Choroid plexus epithelial cell (primary cell): ENCODE results near the gene SLC13A3.

ENCODE experiments used
- DNase-seq: peaks from one replicate; pipeline ENCODE4 v3.0.0-alpha.2; 2010; ENCODE audit warnings: low read depth
- H3K4me3 ChIP-seq: 2 replicates; pipeline ENCODE4 v1.5.1; 2011; ENCODE audit warnings: low read depth, mild to moderate bottlenecking, control low read depth, low read length, moderate library complexity
- TF ChIP-seq, protein P1 (sequence below): conservative IDR thresholded peaks from 2 replicates; pipeline ENCODE4 v1.5.1; 2011; ENCODE audit warnings: low read depth, mild to moderate bottlenecking, control low read depth, inconsistent platforms, low read length, moderate library complexity

SLC13A3 gene

DNA sequence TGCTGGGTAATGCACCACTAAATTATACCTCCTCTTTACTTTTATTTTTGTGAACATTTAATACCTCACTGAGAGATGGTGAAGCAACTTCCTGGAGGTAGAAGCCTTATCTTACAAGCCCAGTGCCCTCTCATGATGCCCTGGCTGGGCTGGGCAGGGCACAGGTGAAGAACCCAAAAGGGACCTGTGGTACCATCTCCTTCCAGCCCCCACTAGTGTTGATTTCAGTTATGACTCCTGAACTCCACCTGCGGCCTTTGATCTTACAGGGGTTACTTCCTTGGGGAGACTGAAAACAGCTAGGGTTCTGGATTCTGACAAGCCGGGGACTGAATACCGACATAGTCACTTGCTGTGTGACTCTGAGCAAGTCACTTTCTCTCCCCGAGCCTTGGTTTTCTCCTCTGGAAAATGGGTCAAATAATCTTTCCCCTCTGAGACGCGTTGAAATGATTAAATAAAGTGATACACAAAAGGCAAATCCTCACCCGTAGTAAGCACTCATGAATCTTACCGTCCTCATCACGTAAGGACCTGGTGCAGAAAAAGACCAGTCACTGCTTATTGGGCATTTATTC lies 1.2 kb downstream of the SLC13A3 start:
- TF ChIP-seq, protein P1, sequence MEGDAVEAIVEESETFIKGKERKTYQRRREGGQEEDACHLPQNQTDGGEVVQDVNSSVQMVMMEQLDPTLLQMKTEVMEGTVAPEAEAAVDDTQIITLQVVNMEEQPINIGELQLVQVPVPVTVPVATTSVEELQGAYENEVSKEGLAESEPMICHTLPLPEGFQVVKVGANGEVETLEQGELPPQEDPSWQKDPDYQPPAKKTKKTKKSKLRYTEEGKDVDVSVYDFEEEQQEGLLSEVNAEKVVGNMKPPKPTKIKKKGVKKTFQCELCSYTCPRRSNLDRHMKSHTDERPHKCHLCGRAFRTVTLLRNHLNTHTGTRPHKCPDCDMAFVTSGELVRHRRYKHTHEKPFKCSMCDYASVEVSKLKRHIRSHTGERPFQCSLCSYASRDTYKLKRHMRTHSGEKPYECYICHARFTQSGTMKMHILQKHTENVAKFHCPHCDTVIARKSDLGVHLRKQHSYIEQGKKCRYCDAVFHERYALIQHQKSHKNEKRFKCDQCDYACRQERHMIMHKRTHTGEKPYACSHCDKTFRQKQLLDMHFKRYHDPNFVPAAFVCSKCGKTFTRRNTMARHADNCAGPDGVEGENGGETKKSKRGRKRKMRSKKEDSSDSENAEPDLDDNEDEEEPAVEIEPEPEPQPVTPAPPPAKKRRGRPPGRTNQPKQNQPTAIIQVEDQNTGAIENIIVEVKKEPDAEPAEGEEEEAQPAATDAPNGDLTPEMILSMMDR = no peak
- H3K4me3 ChIP-seq = no peak overlapping the region
- no peak for DNase-seq

DNA sequence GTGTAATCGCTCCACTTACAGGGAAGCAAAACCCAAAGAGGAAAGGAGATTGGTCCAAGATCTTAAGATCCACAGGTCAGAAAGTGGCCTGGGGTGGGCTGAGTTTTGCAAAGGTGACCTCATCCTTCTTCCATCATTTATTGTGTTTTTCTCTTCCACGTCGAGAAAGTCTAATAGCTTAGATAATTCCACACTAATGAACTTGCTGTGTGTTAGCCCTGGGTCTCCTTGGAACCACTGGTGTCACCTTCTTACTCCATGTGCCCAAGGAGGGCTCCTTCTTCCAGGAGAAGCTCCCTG lies 1.7 kb downstream of the SLC13A3 start:
- no peak overlapping the region for H3K4me3 ChIP-seq
- TF ChIP-seq, protein P1 = no peak
- no peak for DNase-seq

DNA sequence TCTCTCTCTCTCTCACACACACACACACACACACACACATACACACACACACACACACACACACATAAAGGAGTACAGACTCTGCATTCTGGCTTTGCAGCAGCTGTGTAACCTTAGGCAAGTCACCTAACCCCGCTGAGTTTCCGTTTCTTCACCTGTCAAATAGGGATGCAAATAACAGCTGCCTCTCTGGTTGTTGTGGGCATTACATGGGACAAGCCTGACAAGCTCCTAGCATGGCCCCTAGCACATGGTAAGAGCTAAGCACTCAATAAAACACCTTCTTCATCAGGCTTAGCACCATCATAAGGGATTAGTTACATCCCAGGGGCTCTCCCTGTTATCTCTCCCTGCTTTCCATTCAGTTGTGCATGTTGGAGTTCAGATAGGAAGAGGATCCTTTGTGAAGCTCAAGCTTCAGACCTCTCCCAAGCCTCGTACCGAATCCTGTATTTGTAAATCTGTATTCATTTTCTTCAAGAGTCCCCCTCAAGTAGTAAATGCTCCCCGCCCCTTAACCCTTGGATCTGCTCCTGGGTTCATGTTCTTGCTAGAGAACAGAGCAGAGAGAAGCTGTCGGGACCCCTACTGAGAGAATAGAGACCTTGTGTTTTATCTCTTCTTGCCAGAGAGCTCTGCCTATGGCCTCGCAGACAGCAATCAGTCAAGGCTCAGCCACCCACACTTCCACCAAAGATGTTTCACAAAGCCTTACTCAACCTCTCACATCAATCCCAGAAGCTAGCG lies 2.2 kb downstream of the SLC13A3 start:
- H3K4me3 ChIP-seq = no peak overlapping the region
- no peak for DNase-seq
- TF ChIP-seq, protein P1 = no peak

DNA sequence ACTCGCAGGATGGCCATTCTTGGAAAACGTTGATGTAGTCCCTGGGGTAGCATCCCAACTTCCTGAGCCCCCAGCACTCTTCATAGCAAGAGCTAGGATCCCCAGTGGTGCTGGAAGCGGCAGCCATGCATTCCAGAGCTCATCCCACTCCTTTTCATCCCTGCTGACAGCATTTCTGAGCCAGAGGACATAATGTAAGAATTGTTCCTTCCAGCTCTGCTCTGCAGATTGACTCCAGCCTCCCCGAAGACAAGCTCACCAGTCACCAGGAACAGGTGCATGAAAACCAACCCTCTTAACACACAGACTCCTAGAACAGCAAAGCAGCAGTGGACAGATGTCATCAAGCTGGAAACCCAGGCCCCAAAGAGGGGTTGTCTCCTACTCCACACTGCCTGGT lies 3.8 kb downstream of the SLC13A3 start:
- no peak overlapping the region for H3K4me3 ChIP-seq
- no peak for DNase-seq
- TF ChIP-seq, protein P1 = no peak

DNA sequence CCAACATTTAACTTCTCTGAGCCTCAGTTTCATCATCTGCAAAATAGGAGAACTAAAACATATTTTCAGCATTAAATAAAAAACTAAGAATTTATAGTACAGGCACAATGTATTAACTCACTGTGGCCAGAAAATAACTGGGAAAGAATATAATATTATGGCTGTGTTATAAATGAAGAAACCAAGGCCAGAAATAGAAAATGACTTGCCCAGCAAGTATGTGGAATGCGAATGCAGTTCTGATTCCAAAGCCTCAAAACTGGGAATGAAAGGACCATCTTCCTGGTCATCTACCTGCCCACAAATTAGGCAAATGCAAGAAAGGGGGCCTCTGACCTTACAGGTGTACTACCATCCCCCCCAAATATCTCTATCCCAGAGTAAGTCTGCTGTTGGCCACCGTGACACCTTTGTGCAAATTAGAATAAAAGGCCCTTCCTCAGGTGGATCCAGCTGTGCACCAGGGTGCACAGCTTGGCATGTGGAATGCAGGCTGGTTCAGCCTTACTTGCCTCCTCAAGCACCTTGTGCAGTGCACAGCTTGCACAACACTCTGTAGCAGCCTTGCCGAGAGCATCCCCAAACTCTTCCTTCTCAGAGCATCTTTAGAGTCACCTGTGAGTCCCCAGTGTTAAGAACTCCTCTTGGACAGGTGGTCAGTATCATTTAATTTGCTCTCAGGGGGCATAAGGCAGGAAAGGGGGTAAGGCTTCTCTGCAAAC lies 4.4 kb downstream of the SLC13A3 start:
- DNase-seq = no peak
- no peak overlapping the region for H3K4me3 ChIP-seq
- TF ChIP-seq, protein P1 = no peak

DNA sequence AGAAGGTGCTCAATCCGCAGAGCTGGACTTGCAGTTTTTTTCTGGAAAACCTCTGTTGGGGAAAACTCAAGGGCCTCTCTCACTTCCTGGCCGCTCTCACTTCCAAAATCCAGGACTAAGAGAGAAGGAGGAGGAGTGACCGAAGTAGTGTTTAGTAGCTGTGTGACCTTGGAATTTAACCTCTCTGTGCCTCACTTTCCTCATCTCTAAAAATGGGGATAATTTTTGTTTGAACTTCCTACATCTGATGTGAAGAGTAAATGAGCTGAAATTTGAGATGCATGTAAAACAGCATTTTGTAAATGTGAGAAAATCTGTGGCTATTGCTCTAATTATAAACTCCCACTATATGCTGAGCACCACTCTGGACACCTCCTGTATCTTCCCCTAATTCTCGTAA lies 5.1 kb downstream of the SLC13A3 start:
- TF ChIP-seq, protein P1 = no peak
- H3K4me3 ChIP-seq = no peak overlapping the region
- DNase-seq = no peak
